DMS79 (cell line): ENCODE measurements around the gene INHBC.
"Not testable (repeated sequence)": the region's sequence is repeated elsewhere in the genome, so short reads cannot be mapped to it uniquely, and the experiment has no call there.

Source experiments
- DNase-seq: peaks from one replicate; lab custom pipeline; 2025; lab: John Stamatoyannopoulos, UW

Gene INHBC

GRCh38 chr12:57487055-57487596, 52.5 kb downstream of the INHBC start:
- no peak for DNase-seq

DNA sequence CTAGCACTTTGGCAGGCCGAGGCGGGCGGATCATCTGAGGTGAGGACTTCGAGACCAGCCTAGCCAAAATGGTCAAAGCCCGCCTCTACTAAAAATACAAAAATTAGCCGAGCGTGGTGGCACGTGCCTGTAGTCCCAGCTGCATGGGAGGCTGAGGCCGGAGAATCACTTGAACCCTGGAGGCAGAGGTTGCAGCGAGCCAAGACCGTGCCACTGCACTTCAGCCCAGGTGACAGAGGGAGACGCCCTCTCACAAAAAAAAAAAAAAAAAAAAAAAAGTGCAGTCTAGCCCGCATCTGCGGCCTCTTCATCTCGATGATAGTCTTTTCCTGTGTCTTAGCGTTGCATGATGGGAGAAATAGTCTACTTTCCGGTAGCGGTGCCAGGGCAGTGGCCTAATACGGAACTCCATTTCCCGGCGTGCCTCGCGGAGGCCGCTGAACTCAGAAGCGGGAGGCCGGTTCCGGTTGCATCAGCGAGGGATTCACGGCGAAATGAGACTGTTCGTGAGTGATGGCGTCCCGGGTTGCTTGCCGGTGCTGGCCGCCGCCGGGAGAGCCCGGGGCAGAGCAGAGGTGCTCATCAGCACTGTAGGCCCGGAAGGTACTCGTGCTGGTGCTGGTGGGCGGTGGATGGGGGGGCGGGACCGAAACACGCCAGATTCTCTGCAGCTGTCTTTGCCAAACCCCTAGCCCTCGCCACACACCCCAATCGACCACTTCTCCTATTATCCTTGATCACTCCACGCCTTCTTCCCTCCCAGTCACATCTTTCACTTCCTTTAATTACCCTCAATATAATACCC, 53.2 kb downstream of the INHBC start, which contains the start of gene MARS1:
MARS1 (plus strand) TSS at position 472 of the 805 bp plus-strand sequence; CDS start at position 495, 23 bp downstream.
- peak; percentile 92 for DNase-seq

- no peak for DNase-seq
These were observed 54.0 kb downstream of the INHBC start for GRCh38 chr12:57488402-57489156.

DNA sequence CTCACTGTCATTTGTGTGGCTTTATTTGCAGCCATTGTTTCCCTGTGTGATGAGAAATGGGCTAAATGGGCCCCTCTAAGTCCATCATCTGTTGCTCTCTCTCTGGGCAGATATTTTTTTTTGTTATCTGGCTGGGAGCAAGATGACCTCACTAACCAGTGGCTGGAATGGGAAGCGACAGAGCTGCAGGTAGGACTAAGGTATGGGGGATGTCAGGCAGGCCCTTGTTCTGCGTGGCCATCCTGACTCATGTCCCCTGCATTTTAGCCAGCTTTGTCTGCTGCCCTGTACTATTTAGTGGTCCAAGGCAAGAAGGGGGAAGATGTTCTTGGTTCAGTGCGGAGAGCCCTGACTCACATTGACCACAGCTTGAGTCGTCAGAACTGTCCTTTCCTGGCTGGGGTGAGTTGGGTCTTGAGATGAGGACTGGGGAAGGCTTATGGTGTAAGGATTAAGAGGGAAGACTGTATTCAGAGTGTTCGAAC, 54.6 kb downstream of the INHBC start:
- DNase-seq, result no peak

- DNase-seq, result no peak
These were observed 55.5 kb downstream of the INHBC start for GRCh38 chr12:57490126-57490525.

GRCh38 chr12:57491393-57492280, 57.1 kb downstream of the INHBC start:
- no peak for DNase-seq

DNA sequence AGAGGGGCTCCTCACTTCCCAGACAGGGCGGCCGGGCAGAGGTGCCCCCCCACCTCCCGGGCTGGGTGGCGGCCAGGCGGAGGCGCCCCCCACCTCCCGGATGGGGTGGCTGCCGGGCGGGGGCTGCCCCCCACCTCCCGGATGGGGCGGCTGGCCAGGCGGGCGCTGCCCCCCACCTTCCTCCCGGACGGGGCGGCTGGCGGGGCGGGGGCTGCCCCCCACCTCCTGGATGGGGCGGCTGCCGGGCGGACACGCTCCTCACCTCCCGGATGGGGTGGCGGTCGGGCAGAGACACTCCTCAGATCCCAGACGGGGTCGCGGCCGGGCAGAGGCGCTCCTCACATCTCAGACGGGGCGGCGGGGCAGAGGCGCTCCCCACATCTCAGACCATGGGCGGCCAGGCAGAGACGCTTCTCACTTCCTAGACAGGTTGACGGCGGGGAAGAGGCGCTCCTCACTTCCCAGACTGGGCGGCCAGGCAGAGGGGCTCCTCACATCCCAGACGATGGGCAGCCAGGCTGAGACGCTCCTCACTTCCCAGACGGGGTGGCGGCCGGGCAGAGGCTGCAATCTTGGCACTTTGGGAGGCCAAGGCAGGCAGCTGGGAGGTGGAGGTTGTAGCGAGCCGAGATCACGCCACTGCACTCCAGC, 60.6 kb downstream of the INHBC start:
- DNase-seq, result not testable (repeated sequence)

DNA sequence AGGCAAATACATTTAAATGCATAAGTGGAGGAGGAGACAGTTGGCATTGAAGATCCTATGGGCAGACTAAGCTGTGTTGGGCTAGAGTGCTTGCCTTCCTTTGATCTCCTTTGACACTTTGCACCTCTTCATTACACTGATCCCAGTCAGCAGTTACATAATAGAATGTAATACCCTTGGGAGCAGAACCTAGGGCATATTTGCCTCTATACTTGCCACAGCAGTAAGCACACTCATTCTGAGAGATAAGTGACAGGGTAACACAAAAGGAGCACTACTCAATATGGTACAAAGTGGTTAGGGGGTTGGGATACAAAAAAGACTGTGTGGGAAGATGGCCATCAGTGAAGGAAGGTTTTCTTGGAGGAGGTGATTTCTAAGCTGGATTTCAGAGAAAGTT, 62.2 kb downstream of the INHBC start:
- DNase-seq, result no peak

DNA sequence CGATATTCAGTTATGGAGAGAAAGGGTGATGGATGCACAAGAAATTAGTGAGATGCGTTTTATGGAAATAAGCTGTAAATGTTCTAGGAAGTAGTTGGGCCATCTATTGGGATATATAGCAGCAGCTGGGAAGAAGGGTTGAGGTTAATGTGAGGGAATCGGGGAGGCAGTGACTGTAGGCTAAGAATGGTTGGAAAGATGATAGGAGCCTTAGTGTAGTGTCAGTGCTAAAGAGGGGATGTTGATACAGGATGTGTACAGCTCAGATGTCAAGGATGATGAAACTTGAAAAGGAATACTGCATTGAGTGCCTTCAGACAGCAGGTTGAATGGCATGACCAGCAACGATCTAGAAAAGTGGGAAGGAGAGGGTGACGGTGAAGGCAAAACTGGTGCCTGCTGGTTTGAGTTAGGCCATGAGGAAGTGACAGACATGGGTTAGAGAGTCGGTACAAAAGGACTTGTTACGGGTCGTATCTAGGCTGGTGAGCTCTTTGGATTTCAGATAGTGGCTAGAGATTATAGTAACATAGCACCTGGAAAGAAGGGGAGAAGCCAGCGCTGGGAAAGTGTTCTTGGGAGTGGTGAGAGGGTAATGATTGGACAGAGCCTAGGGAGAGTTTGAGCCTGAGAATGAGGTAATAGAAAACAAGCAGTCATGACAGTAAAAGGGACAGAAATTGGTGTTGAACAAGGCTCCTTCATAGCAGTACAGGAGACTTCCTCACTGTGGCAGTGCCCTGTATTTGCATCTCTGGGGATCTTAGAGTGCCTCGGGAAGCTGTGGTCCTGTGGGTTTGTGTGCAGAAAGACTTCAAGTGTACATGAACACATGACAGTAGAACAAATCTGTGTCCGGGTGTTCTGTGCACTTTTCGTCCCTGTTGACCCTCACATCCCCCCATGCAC, 62.9 kb downstream of the INHBC start:
- DNase-seq, result no peak

DNA sequence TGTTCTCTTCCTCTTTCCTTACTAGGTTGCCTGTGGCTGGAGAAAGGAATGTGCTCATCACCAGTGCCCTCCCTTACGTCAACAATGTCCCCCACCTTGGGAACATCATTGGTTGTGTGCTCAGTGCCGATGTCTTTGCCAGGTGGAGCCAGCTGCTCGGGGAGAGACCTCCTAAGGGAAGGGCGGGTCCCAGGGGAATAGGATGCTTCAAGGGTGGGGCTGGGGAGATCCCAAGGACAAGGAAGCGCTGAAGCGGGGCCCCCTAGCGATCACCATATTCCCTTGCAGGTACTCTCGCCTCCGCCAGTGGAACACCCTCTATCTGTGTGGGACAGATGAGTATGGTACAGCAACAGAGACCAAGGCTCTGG, 63.5 kb downstream of the INHBC start:
- no peak for DNase-seq

DNA sequence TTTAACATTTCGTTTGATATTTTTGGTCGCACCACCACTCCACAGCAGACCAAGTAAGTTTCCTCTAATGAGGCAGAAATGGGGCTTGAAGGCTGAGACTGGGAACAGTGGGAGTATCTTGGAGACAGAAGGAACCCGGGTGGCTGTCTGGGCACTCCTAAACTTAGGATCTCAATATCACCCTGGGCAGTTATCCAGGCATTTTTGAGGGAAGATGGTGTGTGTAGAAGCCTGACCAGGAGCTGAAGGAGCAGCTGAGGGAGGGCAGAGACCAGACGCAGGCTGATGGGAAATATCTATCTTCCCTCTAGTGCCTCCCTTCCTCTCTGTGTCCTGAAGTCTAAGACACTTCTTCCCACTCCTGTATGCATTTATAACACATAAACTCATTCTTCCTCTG, 64.0 kb downstream of the INHBC start:
- DNase-seq, result no peak

DNA sequence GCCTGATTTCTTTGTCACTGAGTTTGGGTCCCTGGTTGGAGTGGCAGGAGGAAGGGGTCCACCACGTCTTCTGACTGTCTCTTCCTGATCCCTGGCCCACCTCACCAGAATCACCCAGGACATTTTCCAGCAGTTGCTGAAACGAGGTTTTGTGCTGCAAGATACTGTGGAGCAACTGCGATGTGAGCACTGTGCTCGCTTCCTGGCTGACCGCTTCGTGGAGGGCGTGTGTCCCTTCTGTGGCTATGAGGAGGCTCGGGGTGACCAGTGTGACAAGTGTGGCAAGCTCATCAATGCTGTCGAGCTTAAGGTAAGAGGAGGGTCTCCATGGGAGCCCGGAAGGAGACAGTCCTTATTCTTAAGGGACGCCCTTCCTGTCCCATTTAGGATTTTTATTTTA, 65.6 kb downstream of the INHBC start:
- DNase-seq, result no peak
